Upper lobe of right lung (tissue), 1 donor: ENCODE data around the gene DMBX1. TPM values are rescaled to one million over a fixed set of nuclear protein-coding genes. Genes with fewer than 3 reads are reported as not detected.

Source experiments
- ATAC-seq: fragments of 200-7000 bp; cut with Tn5 transposase; one replicate; pipeline ENCODE4 v1.9.1; 2020; ENCODE audit warnings: mild to moderate bottlenecking, moderate library complexity
- DNase-seq: peaks from one replicate; pipeline ENCODE4 v3.0.0-alpha.2; 2020
- H3K27ac ChIP-seq: fragments of 200-600 bp; one replicate; pipeline ENCODE4 v1.8.0; 2022
- H3K27me3 ChIP-seq: fragments of 200-600 bp; one replicate; pipeline ENCODE4 v1.8.0; 2022; ENCODE audit warnings: mild to moderate bottlenecking
- H3K36me3 ChIP-seq: fragments of 200-600 bp; one replicate; pipeline ENCODE4 v1.8.0; 2022
- H3K4me1 ChIP-seq: fragments of 200-600 bp; one replicate; pipeline ENCODE4 v1.8.0; 2022
- H3K4me3 ChIP-seq: fragments of 200-600 bp; one replicate; pipeline ENCODE4 v1.8.0; 2022; ENCODE audit warnings: mild to moderate bottlenecking
- H3K9me3 ChIP-seq: fragments of 200-600 bp; one replicate; pipeline ENCODE4 v1.8.0; 2022
- CTCF ChIP-seq: fragments of 200-600 bp; IDR thresholded peaks from one replicate; pipeline ENCODE4 v1.8.0; 2022; ENCODE audit warnings: antibody characterized with exemption
- intact Hi-C: fragments of 100-400 bp; cut with DNase I; formaldehyde crosslinking; loops from one replicate; pipeline ENCODE4 v1.11.0; 2022
- total RNA-seq: library from RNA; stranded (reverse); fragmentation: NEBNext Ultra II Directional; extraction: Animal tissue kit (Norgen Biotek cat#: 25700); gene quantifications from one replicate; pipeline ENCODE4 v1.2.1, GENCODE V29; 2021
- donor health status: DM: no; HTN: yes; CAD: no; lungs with severe emphysema.

Gene DMBX1
- total RNA-seq, 1 donor from 2014 or later, result not detected

GRCh38 chr1:46522184-46522968 lies 32.7 kb downstream of the DMBX1 start:
- DNase-seq (peak; percentile 82), ATAC-seq (peak; percentile 66)
- H3K36me3 ChIP-seq, result no peaks in the 10 kb centered on the region
- peaks cover 12% of the 10 kb centered on the region for H3K4me1 ChIP-seq
- H3K27ac ChIP-seq, result peak overlapping the region; percentile 24
- intact Hi-C loops, result loop anchor here (10.0 kb wide), 1 partner anchor 48 kb away; no protein-coding TSS in a partner anchor
- TF ChIP-seq CTCF, result no peak
- H3K27me3 ChIP-seq, result peaks cover 12% of the 10 kb centered on the region
- no peaks in the 10 kb centered on the region for H3K9me3 ChIP-seq
- no peak overlapping the region for H3K4me3 ChIP-seq

- H3K9me3 ChIP-seq, result no peaks in the 10 kb centered on the region
- H3K36me3 ChIP-seq, result no peaks in the 10 kb centered on the region
- no peak overlapping the region for H3K4me3 ChIP-seq
- intact Hi-C loops, result loop anchor here (10.0 kb wide), 1 partner anchor 48 kb away; no protein-coding TSS in a partner anchor
- peaks cover 12% of the 10 kb centered on the region for H3K27me3 ChIP-seq
- ATAC-seq (no peak), DNase-seq (no peak)
- H3K27ac ChIP-seq, result peak overlapping the region; percentile 24
- no peak for TF ChIP-seq CTCF
- peaks cover 12% of the 10 kb centered on the region for H3K4me1 ChIP-seq
These were observed 33.3 kb downstream of the DMBX1 start for GRCh38 chr1:46522969-46523320.

- H3K4me1 ChIP-seq, result peaks cover 12% of the 10 kb centered on the region
- ATAC-seq (no peak), DNase-seq (no peak)
- H3K27ac ChIP-seq, result no peak overlapping the region
- no peak for TF ChIP-seq CTCF
- intact Hi-C loops, result loop anchor here (10.0 kb wide), 1 partner anchor 49 kb away; no protein-coding TSS in a partner anchor
- no peaks in the 10 kb centered on the region for H3K9me3 ChIP-seq
- H3K36me3 ChIP-seq, result no peaks in the 10 kb centered on the region
- H3K4me3 ChIP-seq, result no peak overlapping the region
- peaks cover 12% of the 10 kb centered on the region for H3K27me3 ChIP-seq
These were observed 34.1 kb downstream of the DMBX1 start for GRCh38 chr1:46523496-46524353.

GRCh38 chr1:46524843-46525242 lies 35.2 kb downstream of the DMBX1 start:
- Histone ChIP-seq H3K9me3 (no peaks in the 10 kb centered on the region), H3K4me1 (peaks cover 12% of the 10 kb centered on the region), H3K27me3 (peaks cover 12% of the 10 kb centered on the region), H3K4me3 (no peak overlapping the region), H3K36me3 (no peaks in the 10 kb centered on the region), H3K27ac (no peak overlapping the region)
- ATAC-seq (no peak), DNase-seq (no peak)
- no peak for TF ChIP-seq CTCF
- intact Hi-C loops, result loop anchor here (10.0 kb wide), 1 partner anchor 50 kb away; no protein-coding TSS in a partner anchor

- intact Hi-C loops, result loop anchor here (10.0 kb wide), 1 partner anchor 51 kb away; no protein-coding TSS in a partner anchor
- H3K9me3 ChIP-seq, result no peaks in the 10 kb centered on the region
- ATAC-seq (no peak), DNase-seq (no peak)
- no peaks in the 10 kb centered on the region for H3K36me3 ChIP-seq
- TF ChIP-seq CTCF, result no peak
- peaks cover 12% of the 10 kb centered on the region for H3K4me1 ChIP-seq
- peaks cover 18% of the 10 kb centered on the region for H3K27me3 ChIP-seq
- no peak overlapping the region for H3K27ac ChIP-seq
- no peak overlapping the region for H3K4me3 ChIP-seq
These were observed 35.8 kb downstream of the DMBX1 start for GRCh38 chr1:46525253-46525983.
